ENCODE results near the gene ATP5PO. TPM values are rescaled to one million over a fixed set of nuclear protein-coding genes. Genes with fewer than 3 reads are reported as not detected.
A peak's percentile ranks its signal among the peaks of the same experiment; 100 is the strongest.
"Not testable (repeated sequence)": the region's sequence is repeated elsewhere in the genome, so short reads cannot be mapped to it uniquely, and the experiment has no call there.

The ATP5PO gene
- total RNA-seq, 1 experiment from 2014 or later, result 436 TPM

GRCh38 chr21:33869873-33870272 is 45.7 kb downstream of the ATP5PO start:
- no peak for DNase-seq (ENCODE audit: low read depth)

GRCh38 chr21:33867868-33868267 is 47.7 kb downstream of the ATP5PO start:
- DNase-seq (ENCODE audit: low read depth), result not testable (repeated sequence)

GRCh38 chr21:33866826-33867225 is 48.8 kb downstream of the ATP5PO start:
- no peak for DNase-seq (ENCODE audit: low read depth)

- no peak for DNase-seq (ENCODE audit: low read depth)
Measured at GRCh38 chr21:33865996-33866575, 49.5 kb downstream of the ATP5PO start.

- DNase-seq (ENCODE audit: low read depth), result no peak
Measured at GRCh38 chr21:33865176-33865575, 50.4 kb downstream of the ATP5PO start.

- no peak for DNase-seq (ENCODE audit: low read depth)
Measured at GRCh38 chr21:33864150-33864549, 51.5 kb downstream of the ATP5PO start.

- DNase-seq (ENCODE audit: low read depth), result not testable (repeated sequence)
Measured at GRCh38 chr21:33863191-33863590, 52.4 kb downstream of the ATP5PO start.

- DNase-seq (ENCODE audit: low read depth), result no peak
Measured at GRCh38 chr21:33861125-33861524, 54.5 kb downstream of the ATP5PO start.

GRCh38 chr21:33860332-33860879 is 55.2 kb downstream of the ATP5PO start:
- DNase-seq (ENCODE audit: low read depth), result no peak

- no peak for DNase-seq (ENCODE audit: low read depth)
Measured at GRCh38 chr21:33859373-33860102, 56.1 kb downstream of the ATP5PO start.

GRCh38 chr21:33858667-33859372 is 56.8 kb downstream of the ATP5PO start:
- DNase-seq (ENCODE audit: low read depth), result no peak

- no peak for DNase-seq (ENCODE audit: low read depth)
Measured at GRCh38 chr21:33857846-33858666, 57.5 kb downstream of the ATP5PO start.

- DNase-seq (ENCODE audit: low read depth), result no peak
Measured at GRCh38 chr21:33856893-33857527, 58.6 kb downstream of the ATP5PO start.

GRCh38 chr21:33855190-33855589 is 60.4 kb downstream of the ATP5PO start:
- no peak for DNase-seq (ENCODE audit: low read depth)

- DNase-seq (ENCODE audit: low read depth), result peak; percentile 34
Measured at GRCh38 chr21:33854604-33855003, 61.0 kb downstream of the ATP5PO start.

Other genes with a start within 250 kb of the ATP5PO start
- 18.3 TPM in 2 replicates for gene MRPS6, start 157.8 kb upstream of the ATP5PO start, total RNA-seq (2014; rRNA removed; shearing (Covaris generic))
- gene SLC5A3, start 157.8 kb upstream of the ATP5PO start, total RNA-seq (2014; rRNA removed; shearing (Covaris generic)), result 9.8 and 11.3 TPM in 2 replicates

Measured in Daoy (cell line).